WTC11 (cell line): Measurements from ENCODE around the gene UNG. TPM values are rescaled to one million over a fixed set of nuclear protein-coding genes. Genes with fewer than 3 reads are reported as not detected.

Source experiments
- ATAC-seq: fragments of 200-7000 bp; cut with Tn5 transposase; 2 replicates; pipeline ENCODE4 v1.10.0; 2021; ENCODE audit warnings: mild to moderate bottlenecking, moderate library complexity
- CTCF ChIA-PET: fragments of 300-600 bp; sonication (Branson Sonifier 250); formaldehyde crosslinking; loops from one replicate; lab custom pipeline; 2021; ENCODE audit warnings: antibody characterized with exemption; lab: Charles Lee
- POLR2A ChIA-PET: fragments of 350-600 bp; sonication (Branson Sonifier 250); formaldehyde crosslinking; loops from one replicate; lab custom pipeline; 2021; ENCODE audit warnings: antibody characterized with exemption; lab: Charles Lee
- DNase-seq: peaks from one replicate; pipeline ENCODE4 v3.0.0; 2021; ENCODE audit warnings: low spot score
- H3K27ac Mint-ChIP-seq: 2 replicates; pipeline ENCODE4 v1.8.0; 2021; ENCODE audit warnings: mixed read lengths
- H3K27me3 Mint-ChIP-seq: 2 replicates; pipeline ENCODE4 v1.8.0; 2021; ENCODE audit warnings: low read depth, mild to moderate bottlenecking, moderate library complexity, mixed read lengths
- H3K36me3 Mint-ChIP-seq: 2 replicates; pipeline ENCODE4 v1.8.0; 2021; ENCODE audit warnings: mixed read lengths
- H3K4me1 Mint-ChIP-seq: 2 replicates; pipeline ENCODE4 v1.8.0; 2022; ENCODE audit warnings: mixed read lengths
- H3K4me3 Mint-ChIP-seq: 2 replicates; pipeline ENCODE4 v1.8.0; 2021; ENCODE audit warnings: mild to moderate bottlenecking, moderate library complexity, mixed read lengths
- H3K9me3 Mint-ChIP-seq: 2 replicates; pipeline ENCODE4 v1.8.0; 2021; ENCODE audit warnings: mixed read lengths
- AFF4 ChIP-seq: sonication (generic); formaldehyde crosslinking; IDR thresholded peaks from 2 replicates; pipeline ENCODE4 v1.8.1; 2023; ENCODE audit warnings: mild to moderate bottlenecking, missing genetic modification reagents, borderline replicate concordance
- ARID4B ChIP-seq: sonication (generic); formaldehyde crosslinking; IDR thresholded peaks from 2 replicates; pipeline ENCODE4 v1.8.0; 2023; ENCODE audit warnings: missing genetic modification reagents, mild to moderate bottlenecking, borderline replicate concordance
- ESRRA ChIP-seq: sonication (generic); formaldehyde crosslinking; IDR thresholded peaks from 2 replicates; pipeline ENCODE4 v1.8.1; 2022; ENCODE audit warnings: mild to moderate bottlenecking, missing genetic modification reagents, borderline replicate concordance
- NFATC4 ChIP-seq: fragments of 250-450 bp; sonication (Bioruptor Pico); IDR thresholded peaks from 2 replicates; pipeline ENCODE4 v1.9.0; 2021; ENCODE audit warnings: mild to moderate bottlenecking
- SOX15 ChIP-seq: fragments of 250-450 bp; sonication (Bioruptor Pico); IDR thresholded peaks from 2 replicates; pipeline ENCODE4 v1.9.0; 2021; ENCODE audit warnings: mild to moderate bottlenecking
- USF1 ChIP-seq: sonication (generic); formaldehyde crosslinking; IDR thresholded peaks from 2 replicates; pipeline ENCODE4 v1.8.0; 2022; ENCODE audit warnings: mild to moderate bottlenecking, missing genetic modification reagents
- ZMAT4 ChIP-seq: fragments of 250-450 bp; sonication (Bioruptor Pico); IDR thresholded peaks from 2 replicates; pipeline ENCODE4 v1.9.0; 2021; ENCODE audit warnings: mild to moderate bottlenecking
- ZNF138 ChIP-seq: sonication (generic); formaldehyde crosslinking; conservative IDR thresholded peaks from 2 replicates; pipeline ENCODE4 v1.8.1; 2022; ENCODE audit warnings: mild to moderate bottlenecking, moderate library complexity, missing genetic modification reagents
- ZNF396 ChIP-seq: fragments of 250-450 bp; sonication (Bioruptor Pico); IDR thresholded peaks from 2 replicates; pipeline ENCODE4 v1.8.0; 2021; ENCODE audit warnings: mild to moderate bottlenecking, moderate library complexity, borderline replicate concordance
- total RNA-seq: library from RNA; stranded (reverse); gene quantifications from 3 replicates; pipeline ENCODE4 v1.2.3, GENCODE V29; 2021
- TF ChIP-seq, protein P1 (sequence below): fragments of 250-450 bp; sonication (Bioruptor Pico); IDR thresholded peaks from 2 replicates; pipeline ENCODE4 v1.9.0; 2021; ENCODE audit warnings: mild to moderate bottlenecking, borderline replicate concordance

Gene UNG
- total RNA-seq, 1 experiment from 2014 or later, result 127 TPM

DNA sequence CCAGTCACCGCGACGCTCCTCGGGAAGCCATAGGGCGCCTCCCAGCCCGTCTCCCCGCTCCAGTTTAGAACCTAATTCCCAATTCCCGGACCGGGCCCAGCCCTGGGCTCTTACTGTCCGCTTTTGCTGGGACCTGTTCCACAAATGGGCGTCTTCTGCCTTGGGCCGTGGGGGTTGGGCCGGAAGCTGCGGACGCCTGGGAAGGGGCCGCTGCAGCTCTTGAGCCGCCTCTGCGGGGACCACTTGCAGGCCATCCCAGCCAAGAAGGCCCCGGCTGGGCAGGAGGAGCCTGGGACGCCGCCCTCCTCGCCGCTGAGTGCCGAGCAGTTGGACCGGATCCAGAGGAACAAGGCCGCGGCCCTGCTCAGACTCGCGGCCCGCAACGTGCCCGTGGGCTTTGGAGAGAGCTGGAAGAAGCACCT lies 797 bp downstream of the UNG start (continued):
- TF ChIP-seq USF1 (CRISPR knock-in tag), result no peak

DNA sequence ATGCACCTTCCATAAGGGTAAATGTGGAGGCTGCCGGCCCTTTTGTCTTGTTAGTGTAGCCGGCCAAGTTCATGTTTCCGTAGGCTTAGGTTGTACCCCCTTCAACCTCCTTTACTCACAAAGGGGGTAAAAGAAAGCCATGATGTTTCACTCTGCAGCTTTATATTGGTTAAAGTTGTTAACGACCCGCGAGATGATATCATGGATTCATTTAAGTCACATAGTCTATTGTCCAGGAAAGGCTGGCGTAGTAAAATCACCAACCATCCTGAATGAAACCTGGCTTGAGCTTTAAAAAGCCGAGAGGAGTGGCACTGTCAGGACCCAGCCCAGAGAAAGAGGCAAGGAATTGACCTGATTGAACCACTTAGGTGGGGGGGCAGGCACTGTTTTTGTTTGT lies 1.3 kb downstream of the UNG start:
- Mint-ChIP-seq H3K27me3 (no peaks in the 10 kb centered on the region; the same call in 1 of the 2 replicates), H3K4me1 (peaks cover 9% of the 10 kb centered on the region), H3K27ac (0 out of 2 replicates have a peak overlapping the region, but pooled peaks have one; percentile 57), H3K9me3 (no peaks in the 10 kb centered on the region), H3K36me3 (peaks cover 42% of the 10 kb centered on the region), H3K4me3 (peak overlapping the region; percentile 81)
- CTCF ChIA-PET, result interaction anchor here (1.0 to 2.2 kb wide), 4 partner anchors 13 to 296 kb away, joined by 3 to 11 read pairs (median 3); no protein-coding TSS in a partner anchor
- POLR2A ChIA-PET, result no interaction called here
- TF ChIP-seq ZNF396 (CRISPR knock-in tag) (no peak), SOX15 (CRISPR knock-in tag) (no peak), ESRRA (CRISPR knock-in tag) (no peak), AFF4 (CRISPR knock-in tag) (no peak), NFATC4 (CRISPR knock-in tag) (no peak), ZMAT4 (no peak), ZNF138 (CRISPR knock-in tag) (no peak), ARID4B (CRISPR knock-in tag) (no peak)
- no peak for DNase-seq
- ATAC-seq, result no peak

GRCh38 chr12:109099431-109100020 lies 2.1 kb downstream of the UNG start:
- ChIA-PET POLR2A (no interaction called here), CTCF (interaction anchor here (1.2 to 2.2 kb wide), 2 partner anchors 12 to 294 kb away, joined by 3 to 11 read pairs; no protein-coding TSS in a partner anchor)

More at GRCh38 chr12:109099431-109100020, 2.1 kb downstream of the UNG start:
- H3K9me3 Mint-ChIP-seq, result no peaks in the 10 kb centered on the region
- no peak for DNase-seq
- H3K4me3 Mint-ChIP-seq, result peak overlapping the region; percentile 81
- H3K27ac Mint-ChIP-seq, result no peak overlapping the region
- H3K4me1 Mint-ChIP-seq, result peaks cover 9% of the 10 kb centered on the region
- ATAC-seq, result no peak
- TF ChIP-seq, protein P1, sequence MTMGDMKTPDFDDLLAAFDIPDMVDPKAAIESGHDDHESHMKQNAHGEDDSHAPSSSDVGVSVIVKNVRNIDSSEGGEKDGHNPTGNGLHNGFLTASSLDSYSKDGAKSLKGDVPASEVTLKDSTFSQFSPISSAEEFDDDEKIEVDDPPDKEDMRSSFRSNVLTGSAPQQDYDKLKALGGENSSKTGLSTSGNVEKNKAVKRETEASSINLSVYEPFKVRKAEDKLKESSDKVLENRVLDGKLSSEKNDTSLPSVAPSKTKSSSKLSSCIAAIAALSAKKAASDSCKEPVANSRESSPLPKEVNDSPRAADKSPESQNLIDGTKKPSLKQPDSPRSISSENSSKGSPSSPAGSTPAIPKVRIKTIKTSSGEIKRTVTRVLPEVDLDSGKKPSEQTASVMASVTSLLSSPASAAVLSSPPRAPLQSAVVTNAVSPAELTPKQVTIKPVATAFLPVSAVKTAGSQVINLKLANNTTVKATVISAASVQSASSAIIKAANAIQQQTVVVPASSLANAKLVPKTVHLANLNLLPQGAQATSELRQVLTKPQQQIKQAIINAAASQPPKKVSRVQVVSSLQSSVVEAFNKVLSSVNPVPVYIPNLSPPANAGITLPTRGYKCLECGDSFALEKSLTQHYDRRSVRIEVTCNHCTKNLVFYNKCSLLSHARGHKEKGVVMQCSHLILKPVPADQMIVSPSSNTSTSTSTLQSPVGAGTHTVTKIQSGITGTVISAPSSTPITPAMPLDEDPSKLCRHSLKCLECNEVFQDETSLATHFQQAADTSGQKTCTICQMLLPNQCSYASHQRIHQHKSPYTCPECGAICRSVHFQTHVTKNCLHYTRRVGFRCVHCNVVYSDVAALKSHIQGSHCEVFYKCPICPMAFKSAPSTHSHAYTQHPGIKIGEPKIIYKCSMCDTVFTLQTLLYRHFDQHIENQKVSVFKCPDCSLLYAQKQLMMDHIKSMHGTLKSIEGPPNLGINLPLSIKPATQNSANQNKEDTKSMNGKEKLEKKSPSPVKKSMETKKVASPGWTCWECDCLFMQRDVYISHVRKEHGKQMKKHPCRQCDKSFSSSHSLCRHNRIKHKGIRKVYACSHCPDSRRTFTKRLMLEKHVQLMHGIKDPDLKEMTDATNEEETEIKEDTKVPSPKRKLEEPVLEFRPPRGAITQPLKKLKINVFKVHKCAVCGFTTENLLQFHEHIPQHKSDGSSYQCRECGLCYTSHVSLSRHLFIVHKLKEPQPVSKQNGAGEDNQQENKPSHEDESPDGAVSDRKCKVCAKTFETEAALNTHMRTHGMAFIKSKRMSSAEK (CRISPR knock-in tag), result no peak
- TF ChIP-seq, all 79 proteins: peak for 0
- Mint-ChIP-seq H3K27me3 (no peaks in the 10 kb centered on the region), H3K36me3 (peaks cover 47% of the 10 kb centered on the region)
